Measurements from ENCODE around the gene ACTL7A.

GRCh38 chr9:108831496-108832178, 30.4 kb upstream of the ACTL7A start:
- no peak for TF ChIP-seq CTCF (IDR thresholded peaks at IDR 0.05)
- TF ChIP-seq EZH2 (IDR thresholded peaks at IDR 0.05; ENCODE audit: borderline replicate concordance, insufficient read depth, low read depth, low read length, poor library complexity, severe bottlenecking) = no peak

Data from B cell (primary cell).